CD4-positive, alpha-beta T cell (primary cell): ENCODE data around the gene PDE6C. TPM values are rescaled to one million over a fixed set of nuclear protein-coding genes. Genes with fewer than 3 reads are reported as not detected.

Source experiments
- ATAC-seq: fragments of 200-7000 bp; cut with Tn5 transposase; one replicate; pipeline ENCODE4 v1.10.0; 2022; ENCODE audit warnings: mild to moderate bottlenecking; ENCODE audit not compliant: poor library complexity
- CTCF ChIA-PET: fragments of 350-600 bp; sonication (Branson Sonifier 250); formaldehyde crosslinking; loops from one replicate; lab custom pipeline; 2021; ENCODE audit warnings: antibody characterized with exemption, inconsistent platforms; lab: Charles Lee
- POLR2A ChIA-PET: fragments of 350-600 bp; sonication (Branson Sonifier 250); formaldehyde crosslinking; loops from one replicate; lab custom pipeline; 2021; ENCODE audit warnings: antibody characterized with exemption, inconsistent platforms; lab: Charles Lee
- DNase-seq, 14 experiments: peaks; one replicate each; pipeline ENCODE4 v3.0.0-alpha.2; 2013 to 2020; ENCODE audit warnings: mixed read lengths in 2 of 14
- H3K27ac ChIP-seq, 2 donors: one replicate each; pipeline versions ENCODE4 v1.5.1 to v1.7.0; 2013; ENCODE audit warnings: low read length in 2 of 2, low read depth in 1 of 2, mild to moderate bottlenecking in 1 of 2
- H3K27me3 ChIP-seq, 2 experiments: 1 replicate in 1 of 2; 2 replicates in 1 of 2; pipeline versions ENCODE4 v1.6.1 to v1.7.0; 2013; ENCODE audit warnings: low read length in 2 of 2, control low read depth in 1 of 2, mild to moderate bottlenecking in 1 of 2, moderate library complexity in 1 of 2; ENCODE audit not compliant: insufficient read depth in 2 of 2, control insufficient read depth in 1 of 2
- H3K36me3 ChIP-seq: one replicate; pipeline ENCODE4 v1.6.1; 2013; ENCODE audit warnings: low read length, control low read depth; ENCODE audit not compliant: insufficient read depth
- H3K4me1 ChIP-seq: one replicate; pipeline ENCODE4 v1.6.1; 2013; ENCODE audit warnings: low read length, control low read depth; ENCODE audit not compliant: insufficient read depth
- H3K4me3 ChIP-seq: one replicate; pipeline ENCODE4 v1.5.1; 2013; ENCODE audit warnings: mild to moderate bottlenecking, low read length, moderate library complexity
- H3K9me3 ChIP-seq, 2 experiments: 1 replicate in 1 of 2; 2 replicates in 1 of 2; pipeline versions ENCODE4 v1.6.1 to v1.7.0; 2013; ENCODE audit warnings: low read length in 2 of 2, mild to moderate bottlenecking in 2 of 2, control low read depth in 1 of 2, moderate library complexity in 1 of 2; ENCODE audit not compliant: control insufficient read depth in 1 of 2, insufficient read depth in 1 of 2
- H3K27ac Mint-ChIP-seq: one replicate; pipeline ENCODE4 v1.8.0; 2020; ENCODE audit warnings: mixed read lengths
- H3K27me3 Mint-ChIP-seq: one replicate; pipeline ENCODE4 v1.8.0; 2021; ENCODE audit warnings: mixed read lengths
- H3K36me3 Mint-ChIP-seq: one replicate; pipeline ENCODE4 v1.8.0; 2021; ENCODE audit warnings: low read depth, mixed read lengths
- H3K4me1 Mint-ChIP-seq: one replicate; pipeline ENCODE4 v1.8.0; 2021; ENCODE audit warnings: low read depth, mixed read lengths
- H3K4me3 Mint-ChIP-seq: one replicate; pipeline ENCODE4 v1.8.0; 2020; ENCODE audit warnings: mild to moderate bottlenecking, mixed read lengths
- H3K9me3 Mint-ChIP-seq: one replicate; pipeline ENCODE4 v1.8.0; 2020; ENCODE audit warnings: mixed read lengths
- CTCF ChIP-seq: fragments of 200-600 bp; IDR thresholded peaks from one replicate; pipeline ENCODE4 v1.8.0; 2022; ENCODE audit warnings: antibody characterized with exemption, mild to moderate bottlenecking
- intact Hi-C, 2 experiments: fragments of 100-400 bp; cut with DNase I in 1 of 2; cut with micrococcal nuclease in 1 of 2; formaldehyde crosslinking; loops; one replicate each; pipeline versions ENCODE4 v1.15.1 to v1.9.0; 2023 to 2025; cut with DNase I, micrococcal nuclease
- total RNA-seq, 174 experiments: library from RNA in 2 of 174; stranded (reverse) in 2 of 174; gene quantifications; one replicate each; pipeline ENCODE4 v1.2.3 and lab custom pipeline; 2021 to 2026

Gene PDE6C
- total RNA-seq, 2 experiments from 2014 or later: not detected

GRCh38 chr10:93576888-93577287 lies 35.4 kb upstream of the PDE6C start:
- TF ChIP-seq CTCF: no peak
- no peak for ATAC-seq
- ChIA-PET CTCF (no interaction called here), POLR2A (no interaction called here)
- Mint-ChIP-seq H3K27me3 (peaks cover 39% of the 10 kb centered on the region), H3K4me3 (no peak overlapping the region), H3K4me1 (peaks cover 12% of the 10 kb centered on the region), H3K27ac (no peak overlapping the region), H3K9me3 (peaks cover 8% of the 10 kb centered on the region), H3K36me3 (no peaks in the 10 kb centered on the region)
- Histone ChIP-seq H3K27me3 (peaks cover 0 to 3% of the 10 kb centered on the region in 2 experiments), H3K36me3 (no peaks in the 10 kb centered on the region), H3K9me3 (no peaks in the 10 kb centered on the region), H3K27ac (no peak overlapping the region), H3K4me3 (no peak overlapping the region), H3K4me1 (peaks cover 4% of the 10 kb centered on the region)
- intact Hi-C loops: no loop called here
- no peak for DNase-seq

DNA sequence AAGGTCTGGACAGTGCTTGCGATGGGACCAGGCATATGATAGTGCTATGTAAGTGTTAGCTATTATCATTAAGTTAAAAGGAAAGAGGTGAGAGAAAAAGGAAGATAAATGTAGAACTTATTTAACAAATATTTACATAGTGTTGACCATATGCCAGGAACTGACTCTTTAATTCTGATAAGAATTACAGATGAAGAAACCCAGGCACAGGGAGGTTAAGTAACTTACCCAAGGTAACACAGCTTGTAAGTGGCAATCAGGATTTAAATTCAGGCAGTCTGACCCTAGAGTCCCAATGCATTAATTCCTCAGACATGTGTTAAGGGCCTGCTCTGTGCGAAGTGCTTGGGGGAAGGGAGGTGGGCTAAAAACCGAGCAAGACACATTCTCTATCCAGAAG lies 34.8 kb upstream of the PDE6C start:
- DNase-seq (no peak), ATAC-seq (no peak)
- no peak for TF ChIP-seq CTCF
- no peak overlapping the region for H3K4me3 Mint-ChIP-seq
- Histone ChIP-seq H3K27me3 (no peaks in the 10 kb centered on the region), H3K36me3 (no peaks in the 10 kb centered on the region), H3K9me3 (no peaks in the 10 kb centered on the region), H3K4me1 (peaks cover 4% of the 10 kb centered on the region), H3K4me3 (no peak overlapping the region), H3K27ac (no peak overlapping the region)
- H3K36me3 Mint-ChIP-seq: no peaks in the 10 kb centered on the region
- no peak overlapping the region for H3K27ac Mint-ChIP-seq
- ChIA-PET POLR2A (no interaction called here), CTCF (no interaction called here)
- peaks cover 32% of the 10 kb centered on the region for H3K27me3 Mint-ChIP-seq
- intact Hi-C loops: no loop called here
- peaks cover 12% of the 10 kb centered on the region for H3K4me1 Mint-ChIP-seq
- peaks cover 8% of the 10 kb centered on the region for H3K9me3 Mint-ChIP-seq

DNA sequence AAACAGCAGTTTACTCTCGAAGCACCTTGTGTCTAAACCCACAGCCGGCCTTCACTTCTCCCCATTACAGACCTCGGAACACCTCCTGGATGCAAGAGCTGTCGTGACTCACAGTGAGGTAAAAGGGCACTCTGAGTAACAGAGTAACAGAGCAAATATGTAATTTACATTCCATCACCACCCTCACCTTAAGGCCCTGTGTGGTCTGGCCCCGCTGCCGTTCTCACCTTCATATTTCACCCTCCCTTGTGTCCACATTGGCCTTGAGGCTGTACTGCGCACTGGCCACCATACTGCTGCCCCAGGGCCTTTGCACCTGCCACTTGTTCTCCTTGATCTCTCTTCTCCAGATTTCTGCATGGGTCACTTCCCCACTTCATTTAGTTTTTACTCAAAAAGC lies 33.2 kb upstream of the PDE6C start:
- no peaks in the 10 kb centered on the region for H3K36me3 ChIP-seq
- Mint-ChIP-seq H3K27ac (no peak overlapping the region), H3K4me1 (no peaks in the 10 kb centered on the region), H3K27me3 (peaks cover 21% of the 10 kb centered on the region), H3K36me3 (no peaks in the 10 kb centered on the region), H3K4me3 (no peak overlapping the region), H3K9me3 (peaks cover 8% of the 10 kb centered on the region)
- intact Hi-C loops: no loop called here
- no peaks in the 10 kb centered on the region for H3K27me3 ChIP-seq
- ChIA-PET CTCF (no interaction called here), POLR2A (no interaction called here)
- no peaks in the 10 kb centered on the region for H3K4me1 ChIP-seq
- H3K27ac ChIP-seq: no peak overlapping the region
- ATAC-seq: no peak
- TF ChIP-seq CTCF: no peak
- no peak overlapping the region for H3K4me3 ChIP-seq
- no peaks in the 10 kb centered on the region for H3K9me3 ChIP-seq
- DNase-seq: no peak
